Measurements from ENCODE around the gene GNG2. TPM values are rescaled to one million over a fixed set of nuclear protein-coding genes. Genes with fewer than 3 reads are reported as not detected.

The GNG2 gene
- total and polyA plus RNA-seq, 2 donors (not counting 1 experiment from before 2014, with no cell fraction given) = 21.1 to 21.5 TPM

GRCh38 chr14:51872396-51872795 is 12.0 kb downstream of the GNG2 start:
- H3K4me1 ChIP-seq (ENCODE audit: control insufficient read depth, extremely low read depth, insufficient read depth, low read length) = peaks cover 7% of the 10 kb centered on the region
- no peaks in the 10 kb centered on the region for H3K36me3 ChIP-seq (ENCODE audit: control insufficient read depth, insufficient read depth, low read length)
- no peak overlapping the region for H3K9ac ChIP-seq (ENCODE audit: insufficient read depth, low read length)
- TF ChIP-seq CTCF (conservative IDR thresholded peaks at IDR 0.05 in 1 of 2, IDR thresholded peaks at IDR 0.05 in 1 of 2; ENCODE audit: low read depth in 1 of 2, low read length in 2 of 2) (no peak), EZH2 (IDR thresholded peaks at IDR 0.05; ENCODE audit: low read length, missing control alignments) (no peak)
- no peak for DNase-seq (ENCODE audit: low read depth in 2 of 2)
- H4K20me1 ChIP-seq (ENCODE audit: control insufficient read depth, extremely low read depth, insufficient read depth, low read length) = no peaks in the 10 kb centered on the region
- H3K4me3 ChIP-seq (replicated peaks in 1 of 4; ENCODE audit: control extremely low read depth in 1 of 4, insufficient read depth in 1 of 4, low read depth in 3 of 4, low read length in 4 of 4) = no peak overlapping the region
- H3K9me3 ChIP-seq (ENCODE audit: control insufficient read depth, insufficient read depth, low read depth, low read length) = no peaks in the 10 kb centered on the region
- H3K4me2 ChIP-seq (ENCODE audit: extremely low read depth, insufficient read depth, low read length) = no peak overlapping the region
- no peaks in the 10 kb centered on the region for H3K79me2 ChIP-seq (ENCODE audit: control insufficient read depth, insufficient read depth, low read length)
- H3K27ac ChIP-seq (ENCODE audit: insufficient read depth, low read length) = no peak overlapping the region
- no peak overlapping the region for H2AFZ ChIP-seq (ENCODE audit: low read length)
- H3K27me3 ChIP-seq (ENCODE audit: control insufficient read depth, insufficient read depth, low read length) = no peaks in the 10 kb centered on the region

- Histone ChIP-seq H2AFZ (ENCODE audit: low read length) (no peak overlapping the region), H3K79me2 (ENCODE audit: control insufficient read depth, insufficient read depth, low read length) (no peaks in the 10 kb centered on the region), H4K20me1 (ENCODE audit: control insufficient read depth, extremely low read depth, insufficient read depth, low read length) (no peaks in the 10 kb centered on the region), H3K4me2 (ENCODE audit: extremely low read depth, insufficient read depth, low read length) (peak overlapping the region; percentile 67), H3K27ac (ENCODE audit: insufficient read depth, low read length) (peak overlapping the region; percentile 18), H3K9ac (ENCODE audit: insufficient read depth, low read length) (no peak overlapping the region), H3K4me3 (replicated peaks in 1 of 4; ENCODE audit: control extremely low read depth in 1 of 4, insufficient read depth in 1 of 4, low read depth in 3 of 4, low read length in 4 of 4) (no peak overlapping the region), H3K9me3 (ENCODE audit: control insufficient read depth, insufficient read depth, low read depth, low read length) (no peaks in the 10 kb centered on the region), H3K4me1 (ENCODE audit: control insufficient read depth, extremely low read depth, insufficient read depth, low read length) (peaks cover 5% of the 10 kb centered on the region), H3K36me3 (ENCODE audit: control insufficient read depth, insufficient read depth, low read length) (no peaks in the 10 kb centered on the region), H3K27me3 (ENCODE audit: control insufficient read depth, insufficient read depth, low read length) (no peaks in the 10 kb centered on the region)
- DNase-seq (ENCODE audit: low read depth in 2 of 2) = peak; percentile 94 to 96
- TF ChIP-seq EZH2 (IDR thresholded peaks at IDR 0.05; ENCODE audit: low read length, missing control alignments) = no peak
- TF ChIP-seq CTCF (conservative IDR thresholded peaks at IDR 0.05 in 1 of 2, IDR thresholded peaks at IDR 0.05 in 1 of 2; ENCODE audit: low read depth in 1 of 2, low read length in 2 of 2) = no peak
Measured at GRCh38 chr14:51873221-51873893, 12.9 kb downstream of the GNG2 start.

- DNase-seq (ENCODE audit: low read depth in 2 of 2) = no peak
- no peak overlapping the region for H3K4me2 ChIP-seq (ENCODE audit: extremely low read depth, insufficient read depth, low read length)
- H3K27ac ChIP-seq (ENCODE audit: insufficient read depth, low read length) = no peak overlapping the region
- TF ChIP-seq EZH2 (IDR thresholded peaks at IDR 0.05; ENCODE audit: low read length, missing control alignments) (no peak), CTCF (conservative IDR thresholded peaks at IDR 0.05 in 1 of 2, IDR thresholded peaks at IDR 0.05 in 1 of 2; ENCODE audit: low read depth in 1 of 2, low read length in 2 of 2) (no peak)
- H3K9ac ChIP-seq (ENCODE audit: insufficient read depth, low read length) = no peak overlapping the region
- no peak overlapping the region for H2AFZ ChIP-seq (ENCODE audit: low read length)
- H3K9me3 ChIP-seq (ENCODE audit: control insufficient read depth, insufficient read depth, low read depth, low read length) = no peaks in the 10 kb centered on the region
- no peaks in the 10 kb centered on the region for H3K79me2 ChIP-seq (ENCODE audit: control insufficient read depth, insufficient read depth, low read length)
- no peaks in the 10 kb centered on the region for H3K36me3 ChIP-seq (ENCODE audit: control insufficient read depth, insufficient read depth, low read length)
- H3K4me3 ChIP-seq (replicated peaks in 1 of 4; ENCODE audit: control extremely low read depth in 1 of 4, insufficient read depth in 1 of 4, low read depth in 3 of 4, low read length in 4 of 4) = no peak overlapping the region
- H4K20me1 ChIP-seq (ENCODE audit: control insufficient read depth, extremely low read depth, insufficient read depth, low read length) = no peaks in the 10 kb centered on the region
- peaks cover 5% of the 10 kb centered on the region for H3K4me1 ChIP-seq (ENCODE audit: control insufficient read depth, extremely low read depth, insufficient read depth, low read length)
- H3K27me3 ChIP-seq (ENCODE audit: control insufficient read depth, insufficient read depth, low read length) = no peaks in the 10 kb centered on the region
Measured at GRCh38 chr14:51877810-51878209, 17.4 kb downstream of the GNG2 start.
